ENCODE data around the gene LRCH1.

The LRCH1 gene

DNA sequence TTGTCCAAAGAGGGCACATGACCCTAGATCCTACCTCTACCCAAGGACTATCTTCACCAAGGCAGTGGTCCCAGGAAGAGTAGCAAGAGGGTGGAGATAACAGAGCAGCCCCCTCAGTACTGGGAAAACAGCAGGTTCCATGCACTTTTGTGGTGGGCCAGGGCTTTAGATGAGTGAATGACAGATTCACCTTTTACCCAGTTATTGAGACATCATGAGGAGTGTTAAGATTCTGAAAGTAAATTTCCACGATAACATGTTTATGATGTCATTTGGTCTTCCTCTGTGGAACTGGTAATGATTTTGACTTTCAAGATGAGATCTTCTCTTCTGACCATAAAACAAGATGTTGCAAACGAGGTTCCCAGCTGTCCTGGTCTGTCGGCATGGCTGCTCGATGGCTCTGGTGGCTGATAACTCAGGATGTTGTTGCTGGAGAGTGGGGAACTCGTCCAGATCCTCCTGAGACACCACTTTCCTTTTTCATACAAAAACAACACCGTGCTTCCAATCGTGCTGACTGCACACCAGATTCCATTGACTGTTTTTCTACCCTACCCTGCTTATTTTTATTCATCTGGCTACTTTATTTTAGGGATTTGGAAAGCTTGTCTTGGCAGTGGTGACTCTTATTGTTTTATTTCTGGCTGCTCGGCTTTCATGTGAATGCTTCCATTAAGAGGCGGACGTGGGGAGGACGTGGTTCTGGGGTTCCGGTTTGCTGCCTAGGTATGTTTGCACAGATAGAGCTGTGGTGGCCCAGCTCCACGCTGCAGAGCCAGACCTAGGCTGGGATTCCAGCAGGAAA is 88.5 kb downstream of the LRCH1 start:
- no peak for DNase-seq

DNA sequence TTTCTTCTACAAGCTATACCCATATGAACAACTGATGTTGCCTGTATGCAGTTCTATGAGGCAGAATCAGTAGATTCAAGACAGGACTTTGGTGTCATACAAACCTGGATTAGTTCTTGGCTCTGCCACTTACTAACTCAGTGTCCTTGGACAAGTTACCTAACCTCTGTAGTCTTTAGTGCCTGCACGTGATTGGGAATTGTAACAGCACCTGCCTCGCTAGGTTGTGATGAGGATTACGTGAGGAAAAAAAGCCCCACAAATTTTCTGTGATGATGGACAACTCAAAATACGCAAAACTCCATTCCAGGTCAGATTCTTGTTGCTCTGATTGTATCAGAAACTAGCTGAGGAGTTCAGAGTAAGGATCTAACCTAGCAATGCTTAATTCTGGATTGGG is 89.3 kb downstream of the LRCH1 start:
- no peak for DNase-seq

DNA sequence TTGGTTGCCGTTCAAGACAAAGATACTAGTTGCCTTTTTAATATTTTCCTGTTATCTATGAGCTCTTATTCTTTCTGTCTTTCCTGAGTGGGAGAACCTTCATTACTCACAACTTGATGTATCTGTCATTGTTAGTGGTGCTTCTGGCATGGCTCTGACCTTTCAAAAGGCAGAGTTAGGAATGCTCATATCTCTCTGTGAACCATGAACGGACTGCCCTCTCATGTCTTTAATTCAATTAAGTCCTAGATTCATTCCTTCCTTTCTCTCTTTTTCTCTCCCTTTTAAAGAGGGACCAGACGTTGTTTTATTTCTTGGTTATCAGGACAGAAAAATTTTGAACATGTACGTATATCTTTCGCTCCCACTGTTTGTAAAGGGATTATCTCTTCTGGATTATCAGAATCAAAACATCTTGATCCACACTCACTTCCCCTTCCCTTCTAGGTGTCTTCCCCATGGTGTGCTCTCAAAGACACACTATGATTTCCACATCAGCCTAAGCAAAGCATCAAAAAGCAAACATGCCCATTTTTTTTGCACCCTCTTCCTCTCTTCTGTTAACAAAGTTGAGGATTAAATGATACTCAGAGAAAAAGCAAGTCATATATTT is 90.3 kb downstream of the LRCH1 start:
- DNase-seq, result no peak

DNA sequence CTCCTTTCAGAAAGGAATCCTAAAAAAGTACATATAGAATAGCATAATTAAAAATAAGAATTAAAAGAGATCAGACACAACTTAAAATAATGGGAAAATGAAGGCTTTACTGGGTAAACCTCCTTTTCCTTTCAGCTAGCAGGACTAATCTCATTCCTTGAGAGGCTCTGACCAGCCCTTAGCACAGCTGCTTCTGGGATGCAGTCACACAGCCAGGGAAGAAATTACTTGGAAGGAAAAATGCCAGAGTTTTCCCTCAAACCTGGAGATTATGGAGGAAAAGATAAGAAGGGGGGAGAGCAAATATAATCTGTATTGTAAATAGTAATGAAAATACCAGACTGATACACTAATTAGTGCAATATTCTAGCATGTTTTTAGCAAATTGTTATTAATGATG is 91.8 kb downstream of the LRCH1 start:
- no peak for DNase-seq

DNA sequence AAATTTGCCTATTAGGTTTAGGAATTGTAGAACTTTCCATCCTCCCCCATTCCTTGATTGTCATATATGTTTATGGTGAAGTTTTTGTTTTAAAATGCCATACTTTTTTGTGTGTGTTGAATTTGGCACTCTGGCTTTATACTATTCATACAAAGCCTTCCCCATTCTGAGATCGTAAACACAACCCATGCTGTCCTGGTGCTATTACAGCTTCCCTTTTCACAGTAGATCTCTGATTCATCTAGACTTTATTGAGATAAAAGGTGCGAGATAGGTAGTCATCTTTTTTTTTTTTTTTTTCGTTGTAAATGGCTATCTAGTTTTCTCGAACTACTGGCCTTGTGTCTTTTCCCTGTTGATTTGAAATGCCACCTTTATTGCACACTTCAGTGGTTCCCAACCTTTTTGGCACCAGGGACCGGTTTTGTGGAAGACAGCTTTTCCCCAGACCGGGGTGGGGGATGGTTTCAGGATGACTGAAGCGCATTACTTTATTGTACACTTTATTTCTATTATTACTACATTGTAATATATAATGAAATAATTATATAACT is 94.6 kb downstream of the LRCH1 start:
- DNase-seq, result no peak

DNA sequence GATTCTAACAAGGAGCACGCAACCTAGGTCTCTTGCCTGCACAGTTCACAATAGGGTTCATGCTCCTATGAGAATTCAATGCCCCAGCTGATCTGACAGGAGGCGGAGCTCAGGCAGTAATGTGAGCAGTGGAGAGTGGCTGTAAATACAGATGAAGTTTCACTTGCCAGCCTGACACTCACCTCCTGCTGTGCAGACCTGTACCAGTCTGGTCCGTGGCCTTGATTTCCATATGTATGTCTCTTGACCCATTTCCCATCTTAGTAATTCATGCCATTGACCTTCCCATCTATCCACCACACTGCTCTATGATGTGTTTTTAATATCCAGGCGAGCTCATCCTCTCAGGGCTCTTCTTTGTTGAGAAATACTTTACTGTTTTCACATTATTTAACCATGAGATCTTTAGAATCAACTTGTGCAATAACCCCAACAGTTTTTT is 95.2 kb downstream of the LRCH1 start:
- DNase-seq, result peak; percentile 7

DNA sequence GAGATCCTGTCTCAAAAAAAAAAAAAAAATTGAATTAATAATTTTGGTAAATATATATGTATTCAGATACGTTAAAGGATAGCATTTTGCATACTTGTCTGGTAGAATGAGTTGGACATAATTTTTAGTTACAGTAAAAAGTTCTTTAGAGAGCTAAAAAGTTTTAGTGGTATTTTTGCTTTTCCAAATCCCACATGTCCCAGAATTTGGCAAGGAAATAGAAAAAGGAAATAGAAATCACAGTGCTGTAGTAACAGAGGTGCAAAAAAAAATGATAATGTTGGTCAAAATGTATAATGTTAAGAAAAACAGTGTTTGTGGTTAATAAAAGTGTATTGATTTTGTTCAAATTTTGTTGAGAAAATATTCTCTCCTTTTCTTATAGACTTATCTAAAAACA is 96.8 kb downstream of the LRCH1 start:
- no peak for DNase-seq

DNA sequence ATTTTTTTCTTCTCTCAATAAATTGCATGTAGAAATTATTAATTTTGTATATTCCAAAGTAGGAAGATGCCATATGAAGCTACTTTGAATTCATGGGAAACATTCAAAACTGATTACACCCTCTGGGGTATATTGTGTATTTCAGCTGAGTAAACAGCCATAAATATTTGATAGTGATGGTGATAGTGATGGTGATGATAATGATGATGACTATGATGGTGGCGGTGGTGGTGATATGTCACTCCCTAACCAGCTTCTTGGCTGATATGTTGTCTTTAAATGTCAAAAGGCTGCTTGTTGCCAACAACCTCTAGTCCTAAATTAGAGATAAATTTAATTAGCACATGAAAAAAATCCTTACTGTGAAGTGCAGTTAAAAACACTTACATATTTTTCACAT is 102.0 kb downstream of the LRCH1 start:
- DNase-seq, result no peak

DNA sequence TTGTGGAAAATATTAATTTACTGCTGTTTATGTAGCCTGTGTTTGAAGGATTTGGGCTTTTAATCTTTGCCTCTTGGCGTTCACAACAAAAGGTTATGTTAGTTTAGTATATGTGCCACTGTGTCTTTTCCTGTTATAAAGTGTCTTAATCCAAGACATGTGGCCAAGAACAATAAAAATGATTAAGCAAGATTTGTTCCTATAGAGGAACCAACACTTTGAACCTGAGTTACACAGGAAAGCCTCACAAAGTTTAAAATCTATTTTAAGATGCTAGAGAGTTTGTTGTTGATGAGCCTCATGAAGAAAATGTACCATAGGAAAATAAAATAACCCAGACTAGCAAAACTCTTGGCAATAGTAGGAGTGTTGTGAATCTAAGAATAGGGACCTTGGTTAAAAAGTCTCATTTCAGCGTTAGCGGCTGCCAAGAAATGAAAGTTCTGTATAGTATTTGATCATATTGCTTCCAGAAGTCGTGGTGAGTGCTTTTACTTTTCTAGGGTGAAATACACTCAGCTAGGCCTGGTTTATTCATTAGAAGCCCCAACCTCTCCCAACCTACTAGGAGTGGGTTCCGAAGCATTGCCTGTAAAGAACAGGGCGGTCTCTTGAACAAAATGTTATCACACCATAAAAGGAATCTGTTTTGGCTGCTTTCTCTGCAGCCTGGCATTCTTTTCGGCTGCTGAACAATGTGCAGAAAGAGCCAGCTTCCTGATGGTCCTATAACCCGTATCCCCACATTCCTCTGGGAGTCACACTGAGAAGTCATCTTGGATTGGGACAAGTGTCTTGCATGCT is 102.6 kb downstream of the LRCH1 start:
- DNase-seq, result no peak

DNA sequence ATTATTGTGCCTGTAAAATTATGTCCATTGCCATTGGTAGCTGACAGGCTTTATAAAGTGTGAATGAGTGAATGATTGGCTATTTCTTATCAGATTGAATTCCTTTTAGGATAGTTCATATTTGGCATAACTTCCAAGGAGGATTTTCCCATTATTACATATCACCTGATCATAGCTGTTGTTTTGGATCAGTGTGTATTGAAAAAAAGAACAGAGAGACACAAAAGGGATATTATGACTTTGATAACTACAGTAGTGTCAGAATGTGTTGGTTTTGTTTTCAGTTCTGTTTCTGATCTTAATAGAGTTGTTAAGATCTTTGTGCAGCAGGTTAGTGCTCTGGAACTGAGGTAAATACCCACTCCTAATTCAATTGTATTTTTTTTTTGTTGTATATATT is 103.8 kb downstream of the LRCH1 start:
- DNase-seq, result no peak

DNA sequence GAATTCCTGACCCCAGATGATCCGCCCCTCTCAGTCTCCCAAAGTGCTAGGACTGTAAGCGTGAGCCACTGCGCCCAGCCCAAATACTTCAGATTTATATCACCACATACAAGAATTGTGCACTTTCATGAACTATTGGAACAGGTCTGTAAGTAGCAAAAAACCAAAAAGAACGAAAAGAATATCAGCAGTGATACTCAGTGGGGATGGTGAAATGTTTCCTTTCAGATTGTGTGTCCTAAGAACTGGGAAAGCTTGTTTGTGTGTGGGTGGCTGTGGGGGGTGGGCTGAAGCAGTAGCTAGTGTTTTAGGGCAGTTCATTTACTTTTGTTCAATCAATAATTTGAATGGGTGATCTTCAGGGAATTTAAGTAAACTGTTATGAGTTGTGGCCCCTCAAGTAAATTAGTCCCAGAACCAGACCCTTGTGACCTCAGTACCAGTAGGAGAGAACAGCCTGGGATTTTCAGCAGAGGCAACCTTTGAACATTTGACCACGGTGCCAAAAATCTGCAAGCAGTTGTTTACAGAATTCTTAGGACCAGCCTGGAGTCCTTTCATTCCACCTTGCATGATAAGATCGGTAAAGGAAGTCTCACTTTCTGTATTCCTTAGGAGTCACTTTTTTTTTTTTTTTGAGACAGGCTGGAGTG is 106.6 kb downstream of the LRCH1 start:
- no peak for DNase-seq

DNA sequence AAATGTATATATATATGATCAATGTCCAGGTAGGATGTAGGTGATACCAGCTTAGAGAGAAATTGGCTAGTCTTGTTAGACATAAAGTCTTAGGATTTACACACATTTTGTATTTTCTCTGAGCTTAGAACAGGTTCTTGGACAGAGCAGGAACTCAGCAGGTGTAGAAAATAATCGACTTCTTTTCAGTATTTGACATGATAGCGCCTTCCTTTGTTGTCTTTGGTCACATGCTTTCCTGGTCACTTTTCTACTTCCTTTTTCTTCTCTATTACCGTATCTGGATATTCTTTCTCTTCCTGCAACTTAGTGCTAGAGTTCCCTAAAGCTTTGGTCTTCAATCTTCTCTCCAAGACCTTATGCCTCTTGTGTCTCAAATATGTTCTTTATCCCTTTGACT is 107.4 kb downstream of the LRCH1 start:
- no peak for DNase-seq

DNA sequence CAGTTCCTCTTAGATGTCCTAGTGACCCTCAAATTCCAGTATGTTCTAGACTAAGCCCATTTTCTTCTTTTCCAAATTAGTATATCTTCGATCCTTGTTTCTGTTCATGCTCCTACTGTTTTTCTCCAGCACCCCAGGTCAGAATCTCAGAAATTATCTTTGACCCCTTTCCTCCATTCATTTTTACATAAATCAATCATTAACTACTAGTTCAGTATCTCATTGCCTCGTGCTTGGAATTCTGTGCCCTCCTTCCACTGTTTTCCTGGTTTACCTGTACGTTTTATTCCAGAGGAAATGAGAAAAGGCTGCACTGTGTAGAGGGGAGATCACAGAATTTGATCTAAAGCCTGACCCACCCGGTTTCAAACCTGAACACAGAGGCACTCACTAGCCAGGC is 107.9 kb downstream of the LRCH1 start:
- DNase-seq, result no peak

DNA sequence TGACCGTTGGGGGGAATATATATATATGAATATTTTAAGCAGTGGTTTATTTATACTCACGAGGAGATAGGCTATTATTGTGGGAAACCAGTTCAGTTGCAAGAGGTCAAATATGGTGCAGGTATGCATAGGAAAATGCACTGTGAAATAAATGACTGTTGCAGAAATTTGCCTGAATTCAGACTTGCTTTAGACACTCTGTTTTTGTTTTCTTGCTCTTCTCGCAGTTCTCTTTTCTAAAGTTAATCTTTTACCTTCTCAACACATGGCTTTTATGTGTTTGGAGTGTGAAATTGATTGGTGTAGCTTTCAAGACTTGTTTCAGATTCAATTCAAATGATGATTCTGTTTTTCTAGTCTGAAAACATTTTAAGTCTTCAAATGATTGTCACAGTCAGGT is 109.7 kb downstream of the LRCH1 start:
- DNase-seq, result no peak

DNA sequence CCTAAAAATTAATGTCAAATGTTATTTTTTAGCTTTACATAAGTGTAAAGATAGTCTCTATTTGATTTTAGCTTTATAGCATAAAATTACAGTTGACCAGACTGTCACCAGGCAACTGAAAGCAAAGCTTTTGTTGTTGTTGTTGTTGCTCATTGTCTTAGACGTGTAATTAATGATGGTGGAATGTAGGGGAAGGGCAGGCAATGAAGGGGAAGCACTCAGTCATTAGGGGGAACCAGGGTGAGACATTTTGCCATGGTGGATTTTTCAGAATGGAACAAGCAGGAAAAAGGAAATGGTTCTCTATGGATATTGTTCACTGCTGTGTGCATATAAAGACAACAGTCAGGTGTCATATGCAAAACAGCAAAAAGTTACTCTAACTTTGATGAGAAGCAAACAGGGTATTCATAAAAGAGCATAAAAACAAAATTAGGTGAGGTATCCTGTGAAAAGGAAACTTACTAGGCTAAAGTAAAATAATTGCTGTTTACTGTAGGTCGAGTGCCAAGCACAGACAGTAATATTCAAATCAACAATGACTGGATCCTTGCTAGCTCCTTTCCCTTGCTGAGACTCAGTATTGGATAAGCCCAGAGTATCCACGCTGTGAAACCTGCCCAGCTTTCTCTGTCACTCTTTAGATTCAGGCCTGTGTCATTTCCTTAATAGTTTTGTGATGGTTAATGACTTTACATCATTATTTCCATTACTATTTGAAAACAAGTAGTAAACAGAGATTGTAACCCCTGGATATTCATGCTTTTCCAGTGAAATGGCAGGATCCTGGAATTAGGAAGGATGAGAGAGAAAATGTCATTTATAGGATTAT is 110.5 kb downstream of the LRCH1 start:
- no peak for DNase-seq

DNA sequence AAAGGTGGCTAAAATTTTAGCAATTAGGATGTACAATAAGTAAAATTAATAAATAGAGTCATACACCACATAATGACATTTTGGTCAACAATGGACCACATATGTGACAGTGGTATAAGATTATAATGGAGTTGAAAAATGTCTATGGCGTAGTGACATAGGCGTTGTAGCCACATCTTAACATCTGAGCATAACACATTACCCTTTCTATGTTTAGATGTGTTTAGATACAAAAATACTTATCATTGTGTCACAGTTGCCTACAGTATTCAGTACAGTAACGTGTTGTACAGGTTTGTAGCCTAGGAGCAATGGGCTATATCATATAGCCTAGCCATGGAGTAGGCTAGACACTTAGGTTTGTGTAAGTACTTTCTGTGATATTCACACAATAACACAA is 111.2 kb downstream of the LRCH1 start:
- DNase-seq, result no peak

DNA sequence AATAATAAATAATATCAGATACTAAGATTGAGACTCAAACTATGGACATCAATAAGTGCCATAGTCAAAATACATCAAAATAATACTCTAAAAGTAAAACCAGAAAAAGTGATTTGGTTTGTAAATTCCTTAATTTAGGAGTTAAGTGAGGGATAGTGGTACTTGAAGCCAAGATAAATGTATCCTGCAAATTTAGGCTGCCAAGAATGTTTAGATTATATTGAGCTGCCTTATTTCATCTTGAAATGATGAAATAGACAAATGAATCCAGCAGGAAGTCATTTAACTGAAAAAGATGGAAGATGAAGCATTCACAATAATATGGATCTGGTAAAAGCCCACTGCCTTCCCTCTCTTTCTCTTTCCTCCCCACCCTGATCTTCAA is 112.3 kb downstream of the LRCH1 start:
- DNase-seq, result no peak

DNA sequence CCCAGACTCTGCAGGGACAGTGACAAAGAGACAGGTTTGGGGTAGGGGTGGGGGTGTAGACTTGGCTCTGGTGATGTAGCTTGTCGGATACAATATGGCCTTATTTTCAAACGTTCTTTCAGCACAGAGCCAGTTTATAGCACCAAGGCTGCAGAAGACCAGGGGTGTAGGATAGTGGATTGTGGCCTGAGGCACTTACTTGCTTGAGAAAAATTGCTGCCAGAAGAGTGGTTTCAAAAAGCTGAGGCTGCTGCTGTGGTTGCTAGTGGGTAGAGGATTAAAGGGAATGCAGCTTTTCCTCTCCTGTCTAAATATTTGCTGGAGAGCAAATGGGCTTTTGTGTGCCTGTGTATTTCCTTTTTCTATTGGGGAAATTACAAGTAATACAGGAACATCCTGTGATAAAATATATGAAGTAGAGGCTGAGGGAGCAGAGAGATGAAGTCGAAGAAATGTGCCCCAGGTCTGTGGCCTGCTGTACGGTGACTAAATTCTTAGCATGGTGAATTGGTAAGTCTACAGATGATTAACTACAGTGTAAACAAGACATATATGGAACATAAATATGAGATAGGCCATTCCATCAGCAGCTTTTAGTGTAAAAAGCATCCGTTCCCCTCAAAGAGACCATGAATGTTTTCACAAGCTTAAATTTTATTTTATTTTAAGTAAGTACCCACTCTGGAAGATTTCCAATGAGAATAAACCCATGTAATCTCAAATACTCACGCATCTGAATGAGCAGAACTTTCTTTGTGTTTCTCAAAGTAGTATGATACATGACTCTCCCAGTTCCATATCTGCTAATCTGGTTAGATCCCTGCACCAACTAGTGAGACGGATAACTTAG is 112.9 kb downstream of the LRCH1 start:
- DNase-seq, result no peak

DNA sequence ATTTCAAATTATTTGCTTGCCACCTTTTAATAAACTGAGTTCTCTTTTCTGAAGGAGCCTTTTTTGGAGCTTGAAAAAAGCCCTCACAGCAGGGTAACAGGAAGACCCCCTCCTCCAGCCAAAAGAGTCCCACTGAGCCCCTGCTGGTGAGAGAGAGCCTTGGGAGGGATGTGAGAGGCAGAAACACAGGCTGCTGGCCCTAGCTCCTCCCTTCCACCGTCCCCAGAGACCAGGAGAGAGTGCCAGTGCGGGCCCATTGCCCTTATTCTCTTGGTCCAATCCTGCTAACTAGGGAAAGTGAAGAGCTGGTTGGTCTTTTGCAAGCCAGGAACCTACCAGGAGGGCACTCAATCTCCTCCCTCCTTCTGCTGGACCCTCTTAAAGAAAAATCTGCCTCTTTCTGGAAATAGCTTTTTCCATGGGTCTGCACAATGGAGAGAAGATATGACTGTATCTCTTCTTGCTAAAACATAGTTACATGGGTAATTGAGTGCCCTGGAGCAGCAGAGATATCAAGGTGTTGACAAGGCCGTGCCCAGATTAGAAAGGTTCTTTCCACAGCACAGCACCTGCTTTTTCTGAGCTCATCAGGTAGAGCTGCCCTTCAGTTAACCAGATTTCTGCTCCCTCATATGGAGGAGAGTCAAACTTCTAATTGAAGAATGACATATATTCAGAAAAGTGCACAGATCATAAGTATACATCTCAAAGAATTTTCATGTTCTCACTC is 113.9 kb downstream of the LRCH1 start:
- no peak for DNase-seq

DNA sequence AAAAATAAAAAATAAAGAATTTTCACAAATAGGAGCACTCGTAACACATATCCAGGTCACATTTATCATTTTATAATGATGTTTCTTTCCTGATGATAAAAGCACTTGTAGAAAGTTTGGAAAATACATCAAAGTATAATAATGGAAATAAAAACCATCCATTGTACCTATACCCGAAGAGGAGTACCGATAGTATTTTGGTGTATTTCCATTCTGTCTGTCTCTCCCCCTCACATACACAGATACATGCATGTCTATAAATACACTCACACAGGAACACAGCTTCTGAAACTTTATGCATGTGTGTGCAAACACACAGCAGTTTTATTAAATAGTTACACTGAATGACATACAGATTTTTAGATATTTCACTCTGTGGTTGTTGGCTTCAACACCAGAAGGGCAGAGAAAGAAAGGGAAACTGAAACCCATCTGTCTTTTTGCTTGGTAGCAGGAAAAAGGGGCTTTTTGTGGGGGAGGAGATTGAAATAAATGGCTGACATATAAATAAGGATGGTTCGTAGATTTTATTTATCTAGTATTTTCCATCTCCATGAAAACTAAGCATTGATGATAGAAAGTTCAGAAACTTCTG is 114.8 kb downstream of the LRCH1 start:
- DNase-seq, result no peak
